Activated CD4-positive, alpha-beta T cell treated with anti-CD3 and anti-CD28 coated beads, Interleukin-2, amount 50 U/mL, for 48 hours (primary cell): ENCODE data around the gene POLR1C.
"Not testable (repeated sequence)": the region's sequence is repeated elsewhere in the genome, so short reads cannot be mapped to it uniquely, and the experiment has no call there.

Experiments
- DNase-seq, 2 experiments: peaks; one replicate each; pipeline ENCODE4 v3.0.0-alpha.2; 2020

POLR1C gene

DNA sequence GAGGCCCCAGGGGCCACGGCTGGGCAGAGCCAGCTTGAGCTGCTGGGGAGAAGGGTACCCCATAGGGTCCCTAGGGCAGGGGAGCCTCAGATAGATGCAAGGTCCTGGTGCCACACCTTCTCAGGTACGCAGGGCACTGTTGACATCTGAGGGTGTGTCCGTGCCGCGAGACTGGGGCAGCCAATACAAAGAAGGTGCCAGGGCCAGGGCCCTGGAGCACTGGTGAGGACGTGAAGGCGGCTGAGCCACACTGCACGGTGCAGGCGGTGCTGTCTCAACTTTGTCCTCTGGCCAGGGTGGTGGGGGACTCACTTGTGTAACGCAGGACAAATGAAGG is 6.1 kb upstream of the POLR1C start:
- DNase-seq, result no peak

DNA sequence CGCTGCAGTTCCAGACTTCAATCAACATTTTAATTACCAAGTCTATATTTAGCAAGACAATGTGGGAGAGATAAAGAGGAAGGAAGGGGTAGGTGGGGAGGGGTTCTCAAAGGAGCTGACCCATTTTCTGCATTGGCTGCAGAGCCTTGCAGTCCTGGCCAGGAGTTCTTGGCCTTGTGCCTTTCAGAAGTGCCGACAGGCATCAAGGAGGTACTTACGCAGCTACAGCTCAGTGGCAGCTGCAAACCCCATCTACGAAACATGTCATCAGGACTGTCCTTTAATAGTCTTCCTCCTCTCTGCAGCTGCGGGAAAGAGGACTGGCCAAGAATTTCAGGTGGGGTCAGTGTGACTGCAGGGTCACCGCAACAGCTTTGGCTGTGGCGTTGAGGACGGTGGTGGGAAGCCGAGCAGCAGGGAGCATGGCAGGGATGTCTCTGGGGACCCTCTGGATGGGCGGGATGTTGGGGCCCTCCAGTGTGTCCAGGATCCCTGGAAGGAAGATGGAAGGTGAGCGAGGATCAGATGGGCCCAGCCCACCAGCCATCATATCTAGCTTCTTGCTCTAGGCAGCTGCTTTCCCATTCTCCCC is 5.0 kb upstream of the POLR1C start:
- no peak for DNase-seq

GRCh38 chr6:43515808-43516207 is 1.1 kb upstream of the POLR1C start:
- no peak for DNase-seq

DNA sequence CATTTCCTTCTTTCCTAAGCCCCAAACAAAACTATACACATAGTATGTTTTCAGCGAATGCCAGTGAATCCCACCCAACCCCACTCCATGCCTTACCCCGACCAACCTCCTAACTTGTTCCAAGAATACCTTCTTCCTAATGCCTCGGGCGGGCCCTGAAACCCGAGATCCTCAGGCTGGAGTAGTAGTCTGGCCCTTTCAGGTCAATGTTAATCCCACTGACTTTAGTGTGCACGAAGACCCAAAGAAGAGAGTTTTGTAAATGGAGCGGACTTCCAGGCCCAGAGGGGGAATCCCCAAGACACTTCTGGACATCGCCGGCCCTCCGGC is 557 bp upstream of the POLR1C start:
- no peak for DNase-seq

GRCh38 chr6:43517505-43518357 is 842 bp downstream of the POLR1C start:
- DNase-seq, result no peak

DNA sequence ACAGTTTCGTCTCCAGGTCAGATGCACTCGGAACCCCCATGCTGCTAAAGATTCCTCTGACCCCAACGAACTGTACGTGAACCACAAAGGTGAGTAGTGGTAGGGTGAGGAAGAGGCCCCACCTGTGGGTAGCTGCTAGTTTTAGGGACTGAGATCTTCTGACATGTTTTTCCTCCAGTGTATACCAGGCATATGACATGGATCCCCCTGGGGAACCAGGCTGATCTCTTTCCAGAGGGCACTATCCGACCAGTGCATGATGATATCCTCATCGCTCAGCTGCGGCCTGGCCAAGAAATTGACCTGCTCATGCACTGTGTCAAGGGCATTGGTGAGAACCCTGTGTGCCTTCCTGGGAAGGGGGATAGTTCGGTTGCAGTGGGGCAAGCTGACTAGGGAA is 3.2 kb downstream of the POLR1C start:
- no peak for DNase-seq

- DNase-seq, result no peak
These were observed 4.9 kb downstream of the POLR1C start for GRCh38 chr6:43521836-43522235.

GRCh38 chr6:43522547-43523261 is 5.8 kb downstream of the POLR1C start:
- DNase-seq, result no peak

DNA sequence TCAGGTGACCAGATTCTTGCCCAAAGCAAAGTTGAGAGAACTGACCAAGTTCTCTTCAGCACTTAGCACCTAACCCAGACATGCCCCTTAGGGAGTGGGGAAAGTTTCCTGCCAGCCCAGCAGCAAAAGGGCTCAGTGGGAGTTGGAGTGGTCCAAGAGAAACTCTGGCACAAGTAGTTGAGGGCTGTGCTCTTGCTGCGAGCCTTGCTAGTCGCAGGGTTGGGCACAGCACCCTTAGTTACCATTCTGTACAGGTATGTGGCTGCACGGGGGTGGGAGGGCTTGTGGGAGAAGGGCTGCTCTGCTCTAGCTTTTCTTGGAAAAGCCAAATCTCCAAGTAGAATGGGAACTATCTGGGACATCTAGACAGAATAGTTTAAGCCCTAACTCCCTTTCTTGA is 6.4 kb downstream of the POLR1C start:
- DNase-seq, result no peak

DNA sequence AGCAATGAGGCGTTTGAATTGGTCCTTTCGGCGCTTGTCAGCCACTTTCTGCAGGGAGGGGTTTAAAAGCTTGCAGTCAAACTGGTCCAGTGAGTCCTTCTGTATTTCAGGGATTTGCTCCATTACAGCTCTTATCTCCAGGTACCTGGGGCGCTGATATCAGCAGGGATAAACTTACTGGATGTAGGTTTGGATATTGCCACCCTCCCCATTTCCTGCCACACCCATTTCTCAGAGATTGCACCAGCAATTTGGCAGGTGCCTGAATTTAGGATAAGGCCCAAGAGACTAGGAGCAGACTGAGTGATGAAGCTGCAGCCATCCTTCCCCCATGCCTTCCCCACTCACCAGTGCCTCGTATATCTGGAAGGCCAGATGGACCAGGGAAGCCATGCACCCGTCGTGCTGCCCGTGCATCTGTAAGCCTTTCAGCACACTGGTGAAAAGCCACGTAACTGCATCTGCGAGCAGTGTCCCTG is 7.6 kb downstream of the POLR1C start:
- DNase-seq, result no peak

GRCh38 chr6:43532201-43532600 is 15.3 kb downstream of the POLR1C start:
- no peak for DNase-seq

DNA sequence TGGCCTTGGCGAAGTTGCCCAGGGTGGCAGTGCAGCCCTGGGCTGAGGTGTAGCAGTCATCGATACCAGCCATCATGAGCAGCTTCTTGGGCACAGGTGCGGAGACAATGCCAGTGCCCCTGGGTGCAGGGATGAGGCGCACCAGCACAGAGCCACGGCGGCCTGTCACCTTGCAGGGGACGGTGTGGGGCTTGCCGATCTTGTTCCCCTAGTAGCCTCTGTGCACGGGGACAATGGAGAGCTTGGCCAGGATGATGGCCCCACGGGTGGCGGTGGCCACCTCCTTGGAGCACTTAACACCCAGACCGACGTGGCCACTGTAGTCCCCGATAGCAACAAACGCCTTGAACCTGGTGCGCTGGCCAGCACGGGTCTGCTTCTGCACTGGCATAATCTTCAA is 22.1 kb downstream of the POLR1C start:
- DNase-seq, result not testable (repeated sequence)

DNA sequence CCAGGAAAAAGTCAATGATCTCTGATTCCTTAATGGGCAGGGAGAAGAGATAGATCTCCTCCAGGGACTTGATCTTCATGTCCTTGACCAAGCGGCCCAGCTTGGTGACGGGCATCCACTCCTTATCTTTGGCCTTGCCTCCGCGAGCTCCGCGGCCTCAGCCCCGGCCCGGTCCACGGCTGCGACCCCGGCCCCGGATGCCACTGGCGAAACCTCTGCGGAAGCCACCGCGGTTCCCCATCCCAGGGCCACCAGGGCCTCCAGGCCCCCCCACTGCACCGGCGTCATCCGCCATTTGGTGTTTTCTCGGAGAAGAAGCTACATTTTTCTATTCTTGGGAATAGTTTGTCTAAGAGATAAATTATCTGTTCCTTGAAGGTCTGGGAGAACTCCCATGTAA is 22.5 kb downstream of the POLR1C start:
- DNase-seq, result not testable (repeated sequence)

GRCh38 chr6:43540507-43540906 is 23.6 kb downstream of the POLR1C start:
- DNase-seq, result no peak

GRCh38 chr6:43541774-43542471 is 25.0 kb downstream of the POLR1C start:
- DNase-seq, result no peak

- no peak for DNase-seq
These were observed 27.6 kb downstream of the POLR1C start for GRCh38 chr6:43544461-43544860.

DNA sequence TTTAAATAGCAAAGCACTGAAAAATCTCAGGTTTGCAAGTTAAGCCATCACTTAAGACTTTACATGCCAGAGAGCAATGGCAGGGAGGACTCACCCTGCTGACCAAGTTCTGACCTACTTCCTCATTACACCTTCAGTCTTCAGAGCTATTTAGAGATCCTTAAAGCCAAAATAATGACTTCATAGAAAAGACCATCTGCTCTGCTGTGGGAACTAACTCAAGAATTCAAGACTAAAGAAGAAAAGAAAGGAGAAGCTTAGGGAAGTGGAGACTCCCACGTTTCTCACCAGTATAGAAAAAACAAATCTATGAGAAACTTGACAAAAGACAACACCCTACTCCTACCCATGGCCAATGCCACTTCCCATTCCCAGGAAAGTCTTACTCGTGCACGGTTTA is 30.3 kb downstream of the POLR1C start:
- DNase-seq, result no peak

- not testable (repeated sequence) for DNase-seq
These were observed 40.7 kb downstream of the POLR1C start for GRCh38 chr6:43557620-43558019.

DNA sequence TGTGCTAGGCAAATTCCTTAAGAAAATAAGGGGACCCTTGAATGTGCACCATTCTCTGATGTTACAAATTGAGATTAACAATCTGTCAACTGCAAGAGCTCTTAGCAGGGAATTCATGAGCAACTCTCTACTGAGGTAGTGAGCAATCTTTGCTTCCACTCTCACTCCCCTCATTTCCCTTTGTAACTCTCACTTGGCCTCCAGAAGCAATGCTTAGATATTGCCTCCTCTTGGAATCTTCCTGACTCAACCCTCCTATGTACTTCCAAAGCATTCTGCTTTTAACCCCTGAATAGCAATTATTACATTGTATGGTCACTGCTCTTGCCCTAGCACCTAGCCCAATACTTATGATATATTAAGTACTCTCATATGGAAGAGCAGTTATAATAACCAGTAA is 42.4 kb downstream of the POLR1C start:
- no peak for DNase-seq

- DNase-seq, result no peak
These were observed 54.1 kb downstream of the POLR1C start for GRCh38 chr6:43570876-43571441.
